HG03354 (cell line): ENCODE measurements around the gene EDDM13.
"Not testable (repeated sequence)": the region's sequence is repeated elsewhere in the genome, so short reads cannot be mapped to it uniquely, and the experiment has no call there.

Source experiments
- ATAC-seq: cut with Tn5 transposase; IDR thresholded peaks from one replicate; pipeline ENCODE4 v1.9.1; 2021; ENCODE audit warnings: mild to moderate bottlenecking; ENCODE audit not compliant: unreplicated experiment, poor library complexity, severe bottlenecking

The EDDM13 gene

DNA sequence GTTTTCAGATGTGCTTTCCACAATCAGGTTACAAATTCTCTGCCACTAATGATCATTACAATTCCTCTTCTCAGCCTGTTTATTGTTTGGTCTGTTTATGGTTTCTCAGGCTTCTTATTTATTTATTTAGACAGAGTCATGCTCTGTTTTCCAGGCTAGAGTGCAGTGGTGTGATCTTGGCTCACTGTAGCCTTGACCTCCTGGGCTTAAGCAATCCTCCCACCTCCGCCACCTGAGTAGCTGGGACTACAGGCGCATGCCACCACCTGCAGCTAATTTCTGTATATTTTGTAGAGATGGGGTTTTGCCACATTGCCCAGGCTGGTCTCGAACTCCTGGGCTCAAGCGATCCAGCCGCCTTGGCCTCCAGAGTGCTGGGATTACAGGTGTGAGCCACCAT lies 44.2 kb downstream of the EDDM13 start:
- ATAC-seq, result no peak

DNA sequence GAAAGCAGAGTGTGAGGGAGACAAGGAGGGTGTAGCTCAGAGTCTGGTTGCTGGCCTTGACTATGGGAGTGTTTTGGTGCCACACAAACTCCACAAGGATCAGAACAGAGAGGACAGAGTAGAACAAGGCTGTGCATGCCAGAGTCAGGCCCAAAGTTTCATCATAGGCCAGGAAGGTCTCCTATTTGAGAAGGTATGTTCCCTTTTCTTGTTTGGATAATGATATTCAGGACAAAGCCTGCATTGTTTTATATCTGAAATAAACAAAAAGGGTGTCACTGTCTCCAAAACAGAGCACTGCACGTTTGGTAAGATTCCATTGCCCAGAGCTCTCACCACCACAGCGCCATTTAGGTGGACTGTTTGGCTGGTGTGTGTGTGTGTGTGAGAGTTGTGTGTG lies 45.2 kb downstream of the EDDM13 start:
- no peak for ATAC-seq

DNA sequence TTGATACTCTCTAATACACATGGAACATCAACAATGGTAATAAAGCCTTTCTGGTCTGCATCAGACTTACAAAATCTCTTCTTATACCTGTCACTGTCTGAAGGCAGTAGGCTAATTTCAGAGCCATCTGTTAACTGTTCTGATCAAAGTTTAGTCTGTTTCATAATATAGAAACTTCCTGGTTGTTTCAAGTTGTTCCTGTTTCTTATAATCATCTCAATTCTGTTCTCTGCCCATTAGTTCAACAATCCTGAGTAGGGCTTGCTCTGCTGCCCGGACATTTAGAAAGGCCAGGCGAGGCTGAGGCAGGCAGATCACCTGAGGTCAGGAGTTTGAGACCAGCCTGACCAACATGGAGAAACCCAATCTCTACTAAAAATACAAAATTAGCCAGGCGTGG lies 47.4 kb downstream of the EDDM13 start:
- ATAC-seq, result no peak

DNA sequence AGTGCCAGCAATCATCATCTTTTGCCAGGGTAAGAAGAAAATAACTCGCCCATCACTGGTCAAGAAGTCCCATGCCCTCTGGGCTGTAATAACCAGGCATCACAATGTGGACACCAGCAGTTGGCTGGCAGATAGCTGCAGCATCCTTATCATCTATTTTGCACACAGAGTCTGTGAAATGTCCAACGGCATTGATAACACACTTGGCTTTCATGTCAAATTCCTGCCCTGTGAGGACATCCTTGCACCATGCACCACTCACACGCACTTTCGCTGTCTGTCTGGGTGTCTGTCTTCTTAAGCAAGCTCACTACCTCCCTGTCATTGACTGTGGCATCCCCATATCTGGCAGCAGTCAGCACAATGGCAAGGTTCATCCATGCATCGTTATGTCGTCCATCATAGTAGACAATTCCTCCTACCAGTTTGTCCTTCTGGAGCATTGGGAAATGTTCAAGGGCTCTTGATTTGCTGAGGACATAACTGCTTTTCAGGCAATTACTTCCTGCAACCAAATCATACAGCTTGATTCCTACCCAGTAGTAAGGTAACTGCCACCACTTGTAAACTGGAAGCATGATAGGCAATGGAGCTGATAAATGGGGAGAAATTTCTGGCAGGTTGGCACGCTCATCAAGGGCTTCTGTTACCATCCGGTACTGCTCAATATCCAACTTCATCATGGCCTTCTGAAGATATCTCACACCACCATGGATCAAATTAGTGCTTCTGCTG lies 48.9 kb downstream of the EDDM13 start:
- no peak for ATAC-seq

DNA sequence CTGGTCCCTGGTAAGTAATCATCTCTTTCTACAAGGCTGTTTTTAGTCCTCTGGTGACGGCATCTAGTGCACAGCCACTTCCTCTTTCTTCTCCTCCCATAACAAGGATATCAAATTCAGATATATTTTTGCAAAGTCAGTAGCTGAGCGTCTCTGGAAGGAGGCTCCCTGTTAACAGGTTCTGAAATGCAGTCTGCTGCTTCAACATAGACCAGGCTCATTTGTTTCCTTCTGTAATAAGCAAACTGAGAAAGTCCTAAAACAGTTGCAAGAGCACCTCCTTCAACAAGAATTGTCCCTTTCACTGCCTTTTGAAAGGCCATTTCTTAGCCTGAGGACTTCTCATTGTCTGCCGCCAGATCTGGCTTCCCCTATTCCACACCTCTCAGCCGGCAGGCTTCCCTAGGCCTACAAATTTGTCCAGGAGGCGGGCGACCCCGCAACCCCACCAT lies 49.5 kb downstream of the EDDM13 start:
- no peak for ATAC-seq

DNA sequence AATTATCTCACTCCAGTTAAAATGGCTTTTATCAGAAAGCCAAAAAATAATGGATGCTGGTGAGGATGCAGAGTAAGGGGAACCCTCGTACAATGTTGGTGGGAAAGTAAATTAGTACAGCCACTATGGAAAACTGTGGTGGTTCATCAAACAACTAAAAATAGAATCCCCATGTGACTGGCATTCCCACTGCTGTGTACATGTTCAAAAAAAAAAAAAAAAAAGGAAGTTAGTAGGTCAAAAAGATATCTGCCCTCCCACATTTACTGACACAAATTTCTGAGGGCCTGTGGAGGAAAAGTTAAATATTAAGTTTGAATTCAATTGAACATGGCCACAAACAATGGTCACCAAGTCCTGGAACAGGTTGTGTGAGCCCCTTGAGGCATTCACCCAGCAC lies 51.9 kb downstream of the EDDM13 start:
- no peak for ATAC-seq

DNA sequence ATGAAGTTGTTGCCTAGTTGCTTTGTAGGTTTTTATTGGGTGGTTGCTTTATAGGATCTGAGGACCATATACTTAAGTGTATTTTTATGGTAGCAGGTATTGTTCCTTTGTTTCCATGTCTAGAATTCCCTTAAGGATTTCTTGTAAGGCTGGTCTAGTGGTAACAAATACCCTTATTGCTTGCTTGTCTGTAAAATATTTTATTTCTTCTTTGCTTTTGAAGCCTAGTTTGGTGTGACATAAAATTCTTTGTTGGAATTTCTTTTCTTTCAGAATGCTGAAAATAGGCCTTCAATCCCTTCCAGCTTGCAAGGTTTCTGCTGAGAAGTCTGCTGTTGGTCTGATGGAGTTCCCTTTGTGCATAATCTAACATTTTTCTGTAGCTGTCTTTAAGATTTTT lies 60.1 kb downstream of the EDDM13 start:
- ATAC-seq, result no peak

DNA sequence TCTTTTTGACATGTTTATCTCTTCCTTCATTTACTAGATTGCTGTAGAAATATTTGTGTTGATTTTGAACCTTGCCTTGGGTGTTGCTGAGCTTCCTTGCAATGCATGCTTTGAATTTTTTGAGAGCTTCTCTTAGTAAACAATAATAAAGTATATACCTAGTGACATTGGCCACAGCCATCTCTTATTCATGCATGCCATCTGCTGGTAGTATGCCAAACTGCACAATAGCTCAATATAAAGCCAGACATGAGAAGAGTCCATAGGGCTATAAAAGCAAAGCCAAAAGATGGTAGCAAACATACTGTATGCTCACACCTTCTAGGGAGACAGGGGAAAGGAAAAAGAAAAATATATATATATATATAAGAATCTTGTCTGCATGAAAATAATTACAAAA lies 61.0 kb downstream of the EDDM13 start:
- no peak for ATAC-seq

DNA sequence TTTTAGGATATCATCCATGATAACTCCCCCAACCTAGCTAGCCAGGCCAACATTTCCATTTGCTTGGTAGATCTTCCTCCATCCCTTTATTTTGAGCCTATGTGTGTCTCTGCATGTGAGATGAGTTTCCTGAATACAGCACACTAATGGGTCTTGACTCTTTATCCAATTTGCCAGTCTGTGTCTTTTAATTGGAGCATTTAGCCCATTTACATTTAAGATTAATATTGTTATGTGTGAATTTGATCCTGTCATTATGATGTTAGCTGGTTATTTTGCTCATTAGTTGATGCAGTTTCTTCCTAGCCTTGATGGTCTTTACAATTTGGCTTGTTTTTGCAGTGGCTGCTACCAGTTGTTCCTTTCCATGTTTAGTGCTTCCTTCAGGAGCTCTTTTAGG lies 62.8 kb downstream of the EDDM13 start:
- ATAC-seq, result not testable (repeated sequence)

DNA sequence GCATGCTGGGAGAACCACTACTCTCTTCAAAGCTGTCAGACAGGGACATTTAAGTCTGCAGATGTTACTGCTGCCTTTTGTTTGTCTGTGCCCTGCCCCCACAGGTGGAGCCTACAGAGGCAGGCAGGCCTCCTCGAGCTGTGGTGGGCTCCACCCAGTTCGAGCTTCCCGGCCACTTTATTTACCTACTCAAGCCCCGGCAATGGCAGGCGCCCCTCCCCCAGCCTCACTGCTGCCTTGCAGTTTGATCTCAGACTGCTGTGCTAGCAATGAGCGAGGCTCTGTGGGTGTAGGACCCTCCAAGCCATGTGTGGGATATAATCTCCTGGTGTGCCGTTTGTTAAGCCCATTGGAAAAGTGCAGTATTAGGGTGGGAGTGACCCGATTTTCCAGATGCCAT lies 64.5 kb downstream of the EDDM13 start:
- not testable (repeated sequence) for ATAC-seq

DNA sequence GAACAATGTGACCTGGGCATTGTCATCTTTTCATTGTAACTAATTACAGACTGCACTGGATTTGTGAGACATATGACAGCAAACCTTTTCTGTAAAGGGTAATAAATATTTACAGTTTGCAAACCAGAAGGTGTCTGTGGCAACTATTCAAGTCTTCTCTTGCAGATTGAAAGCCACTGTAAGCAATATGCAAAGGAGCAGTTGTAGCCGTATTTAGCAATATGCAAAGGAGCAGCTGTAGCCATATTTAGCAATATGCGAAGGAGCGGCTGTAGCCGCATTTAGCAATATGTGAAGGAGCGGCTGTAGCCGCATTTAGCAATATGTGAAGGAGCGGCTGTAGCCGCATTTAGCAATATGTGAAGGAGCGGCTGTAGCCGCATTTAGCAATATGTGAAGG lies 66.5 kb downstream of the EDDM13 start:
- not testable (repeated sequence) for ATAC-seq

DNA sequence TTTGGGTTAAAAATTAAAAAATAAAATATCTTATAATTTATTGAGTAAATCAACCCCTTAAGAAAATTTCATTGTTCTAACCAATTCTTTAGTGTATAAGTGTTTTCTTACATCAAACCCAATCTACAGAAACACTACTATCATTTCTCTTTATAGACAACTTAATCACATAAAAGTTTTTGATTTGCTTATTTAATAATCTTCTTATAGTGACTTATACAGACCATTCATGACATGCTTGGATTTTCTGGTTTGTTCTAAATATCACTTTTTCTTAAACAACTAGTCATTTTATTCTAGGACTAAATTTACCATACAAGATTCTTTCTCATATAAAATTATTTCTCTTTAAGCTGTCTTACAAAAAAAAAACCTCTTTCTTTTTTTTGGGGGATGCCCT lies 69.4 kb downstream of the EDDM13 start:
- ATAC-seq, result no peak

DNA sequence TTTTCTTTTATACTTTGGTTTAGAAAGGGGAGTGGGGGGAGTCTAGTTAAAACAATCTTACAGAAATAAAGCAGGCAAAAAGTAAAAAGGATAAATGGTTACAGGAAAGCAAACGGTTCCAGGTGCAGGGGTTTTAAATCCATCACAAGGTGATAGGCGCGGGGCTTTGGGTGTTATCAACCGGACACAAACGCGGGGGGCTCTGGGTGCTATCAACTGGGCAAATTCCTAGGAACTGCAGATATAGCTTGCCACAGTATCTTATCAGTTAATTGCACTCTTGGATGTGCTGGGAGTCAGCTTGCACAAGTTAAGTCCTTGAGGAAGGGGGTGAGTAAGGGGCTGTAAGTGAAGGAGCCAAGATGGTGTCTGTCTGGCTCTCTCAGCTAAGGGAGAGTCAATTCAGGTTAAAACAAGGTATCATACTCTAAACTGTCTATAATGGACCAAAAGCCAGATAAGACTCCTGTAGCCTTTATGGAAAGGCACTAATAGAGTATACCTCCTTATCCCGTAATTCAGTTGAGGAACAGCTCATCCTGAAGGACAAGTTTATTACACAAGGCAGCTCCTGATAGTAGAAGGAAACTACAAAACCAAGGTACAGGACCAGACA lies 74.7 kb downstream of the EDDM13 start:
- ATAC-seq, result no peak

DNA sequence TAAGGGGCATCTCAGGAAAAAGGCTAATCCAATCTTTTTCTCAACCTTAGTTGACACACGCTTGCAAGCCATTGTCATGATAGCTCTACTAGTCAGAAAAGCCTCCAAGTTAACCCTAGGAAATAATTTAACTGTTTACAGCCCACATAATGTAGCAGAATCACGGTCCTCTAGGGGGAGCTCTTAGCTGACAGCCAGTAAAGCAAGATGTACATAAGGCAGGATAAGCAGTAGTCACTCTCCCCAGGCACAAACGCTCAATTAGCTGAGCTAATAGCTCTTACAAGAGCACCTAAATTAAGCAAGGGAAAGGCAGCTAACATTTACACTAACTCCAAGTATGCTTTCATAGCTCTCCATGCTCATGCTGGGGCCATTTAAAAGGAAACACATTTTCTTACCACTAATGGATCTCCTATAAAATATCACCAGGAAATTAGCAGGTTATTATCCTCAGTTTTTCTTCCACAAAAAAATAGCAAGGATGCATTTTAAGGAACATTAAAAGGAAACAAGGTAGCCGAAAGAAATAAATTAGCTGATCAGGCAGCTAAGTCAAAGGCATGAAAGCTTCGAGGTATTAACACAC lies 75.8 kb downstream of the EDDM13 start:
- ATAC-seq, result no peak

DNA sequence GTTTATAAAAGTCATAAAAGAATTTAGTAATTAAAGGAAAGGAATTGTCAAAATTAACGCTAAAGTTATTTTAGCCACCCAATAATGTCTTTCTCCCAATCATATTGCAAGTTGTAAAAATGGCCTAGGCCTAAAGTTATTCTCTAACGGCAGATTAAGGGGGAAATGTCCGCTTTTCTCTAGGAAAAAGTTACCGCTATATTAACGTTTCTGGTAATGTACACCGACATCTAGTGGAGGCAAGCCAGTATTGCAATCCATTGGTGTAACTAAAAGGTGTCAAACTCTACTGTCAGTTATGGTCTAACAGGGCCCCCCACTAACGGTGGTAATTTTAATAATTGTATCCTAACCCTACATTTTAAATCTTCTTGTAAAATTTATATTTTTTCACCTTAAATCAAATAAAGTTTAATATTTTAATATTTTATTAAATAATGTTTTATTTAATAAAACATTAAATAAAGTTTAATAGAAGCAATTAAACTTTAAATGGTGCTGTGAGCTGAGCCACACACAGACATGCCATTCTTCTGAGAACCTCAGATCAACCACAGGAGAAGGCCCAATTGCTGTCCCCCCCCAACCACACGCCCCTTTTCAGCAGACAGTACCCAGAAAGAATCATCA lies 78.0 kb downstream of the EDDM13 start:
- ATAC-seq, result no peak

DNA sequence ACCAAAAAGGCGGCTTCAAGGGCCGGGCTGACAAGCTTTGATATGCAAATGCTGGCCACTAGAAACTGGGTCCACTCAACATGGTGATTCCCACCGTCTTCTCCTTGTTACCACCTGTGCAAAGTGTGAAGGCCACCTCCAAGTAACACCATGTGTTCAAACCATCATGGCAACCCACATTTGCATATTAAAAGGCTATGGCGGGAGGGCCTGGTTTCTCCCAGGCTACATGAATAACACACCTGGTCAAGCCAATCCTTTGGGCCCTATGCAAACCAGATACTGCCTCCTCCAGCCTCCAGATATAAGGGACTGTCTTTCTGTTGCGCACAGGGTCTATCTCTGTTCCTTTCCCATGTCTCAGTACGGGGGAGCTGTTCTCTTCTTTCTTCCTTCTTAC lies 78.7 kb downstream of the EDDM13 start:
- ATAC-seq, result no peak

DNA sequence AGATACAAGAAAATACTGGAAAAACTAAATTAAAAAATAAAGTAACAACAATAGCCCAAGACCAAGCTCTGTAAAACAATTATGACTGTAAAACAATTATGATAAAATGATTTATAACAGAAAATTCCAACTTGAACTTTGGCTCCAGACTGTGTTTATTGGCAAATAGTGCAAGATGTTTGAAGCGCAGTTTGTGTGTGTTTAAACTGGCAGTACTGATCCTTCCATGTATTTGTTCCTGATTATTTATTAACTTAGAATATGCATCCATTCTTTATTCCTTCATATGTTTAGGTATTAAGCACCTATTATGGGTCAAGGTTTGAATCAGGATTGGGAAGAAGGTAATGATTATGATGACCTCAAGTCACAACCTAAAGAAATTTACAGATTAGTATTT lies 83.0 kb downstream of the EDDM13 start:
- no peak for ATAC-seq

DNA sequence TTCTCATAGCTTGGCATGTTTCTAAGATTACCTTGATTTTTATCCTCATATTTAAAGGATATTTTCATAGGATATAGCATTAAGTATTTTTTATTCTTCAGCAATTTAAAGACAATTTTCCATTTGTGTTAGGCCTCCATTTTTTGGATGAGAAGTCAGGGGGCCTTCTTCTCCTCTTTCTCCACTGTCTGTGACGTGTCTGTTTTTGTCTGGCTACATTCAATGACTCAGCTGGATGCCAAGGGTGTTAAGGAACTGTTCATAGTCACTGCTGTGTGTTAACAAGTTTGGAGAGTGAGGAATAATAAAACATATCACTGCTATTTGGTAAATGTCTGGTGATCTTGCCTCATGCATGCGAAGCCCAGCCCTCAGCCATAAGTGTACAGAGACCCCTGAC lies 84.4 kb downstream of the EDDM13 start:
- no peak for ATAC-seq
